ENCODE data around the gene BBS9. TPM values are rescaled to one million over a fixed set of nuclear protein-coding genes. Genes with fewer than 3 reads are reported as not detected.

The BBS9 gene
- total RNA-seq, 2 donors from 2014 or later, result 14.2 to 23.6 TPM

DNA sequence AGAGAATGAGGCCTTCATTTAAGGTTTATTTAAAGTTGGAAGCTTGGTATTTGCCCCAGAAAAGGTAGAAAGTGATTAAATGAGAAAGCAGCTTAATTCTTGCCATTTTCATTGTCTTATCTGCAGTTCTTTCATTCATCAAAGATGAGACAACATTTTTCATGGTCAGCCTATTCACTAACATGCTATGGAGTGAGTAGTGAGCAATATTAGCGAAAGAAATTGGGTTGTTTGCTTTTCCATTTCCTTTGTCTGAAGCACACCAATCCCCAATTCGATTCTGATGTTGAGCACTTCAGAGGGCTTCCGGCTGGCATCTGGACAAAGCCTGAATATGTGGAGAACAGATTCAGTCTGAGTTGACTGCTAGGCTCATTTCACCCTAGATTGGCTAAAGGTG is 317.2 kb downstream of the BBS9 start:
- ATAC-seq (no peak), DNase-seq (no peak)
- H3K36me3 ChIP-seq (replicated peaks in 1 of 2; ENCODE audit: insufficient read depth in 1 of 2, low read depth in 2 of 2), result no peaks in the 10 kb centered on the region
- H3K9me3 ChIP-seq, result no peaks in the 10 kb centered on the region
- H3K27ac ChIP-seq, result no peak overlapping the region
- 76% methylated on average over 3 of the region's 3 CpGs for WGBS, 2 donors
- intact Hi-C loops (cut with DNase I), result no loop called here
- H3K4me3 ChIP-seq, result no peak overlapping the region
- no peaks in the 10 kb centered on the region for H3K4me1 ChIP-seq
- H3K27me3 ChIP-seq, result no peaks in the 10 kb centered on the region
- TF ChIP-seq, protein P1, sequence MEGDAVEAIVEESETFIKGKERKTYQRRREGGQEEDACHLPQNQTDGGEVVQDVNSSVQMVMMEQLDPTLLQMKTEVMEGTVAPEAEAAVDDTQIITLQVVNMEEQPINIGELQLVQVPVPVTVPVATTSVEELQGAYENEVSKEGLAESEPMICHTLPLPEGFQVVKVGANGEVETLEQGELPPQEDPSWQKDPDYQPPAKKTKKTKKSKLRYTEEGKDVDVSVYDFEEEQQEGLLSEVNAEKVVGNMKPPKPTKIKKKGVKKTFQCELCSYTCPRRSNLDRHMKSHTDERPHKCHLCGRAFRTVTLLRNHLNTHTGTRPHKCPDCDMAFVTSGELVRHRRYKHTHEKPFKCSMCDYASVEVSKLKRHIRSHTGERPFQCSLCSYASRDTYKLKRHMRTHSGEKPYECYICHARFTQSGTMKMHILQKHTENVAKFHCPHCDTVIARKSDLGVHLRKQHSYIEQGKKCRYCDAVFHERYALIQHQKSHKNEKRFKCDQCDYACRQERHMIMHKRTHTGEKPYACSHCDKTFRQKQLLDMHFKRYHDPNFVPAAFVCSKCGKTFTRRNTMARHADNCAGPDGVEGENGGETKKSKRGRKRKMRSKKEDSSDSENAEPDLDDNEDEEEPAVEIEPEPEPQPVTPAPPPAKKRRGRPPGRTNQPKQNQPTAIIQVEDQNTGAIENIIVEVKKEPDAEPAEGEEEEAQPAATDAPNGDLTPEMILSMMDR (IDR thresholded peaks at IDR 0.05), result no peak
- no peak for TF ChIP-seq POLR2A (IDR thresholded peaks at IDR 0.05)

GRCh38 chr7:33448035-33448434 is 318.7 kb downstream of the BBS9 start:
- Histone ChIP-seq H3K27ac (no peak overlapping the region), H3K4me1 (no peaks in the 10 kb centered on the region), H3K27me3 (no peaks in the 10 kb centered on the region), H3K36me3 (replicated peaks in 1 of 2; ENCODE audit: insufficient read depth in 1 of 2, low read depth in 2 of 2) (no peaks in the 10 kb centered on the region), H3K9me3 (no peaks in the 10 kb centered on the region), H3K4me3 (no peak overlapping the region)
- TF ChIP-seq, protein P1 (IDR thresholded peaks at IDR 0.05), result no peak
- TF ChIP-seq POLR2A (IDR thresholded peaks at IDR 0.05), result no peak
- WGBS, 2 donors, result 60 to 70% methylated on average over 6 of the region's 6 CpGs
- ATAC-seq, result no peak
- intact Hi-C loops (cut with DNase I), result no loop called here
- DNase-seq, result no peak

GRCh38 chr7:33449847-33450246 is 320.5 kb downstream of the BBS9 start:
- Histone ChIP-seq H3K4me1 (no peaks in the 10 kb centered on the region), H3K36me3 (replicated peaks in 1 of 2; ENCODE audit: insufficient read depth in 1 of 2, low read depth in 2 of 2) (no peaks in the 10 kb centered on the region), H3K27me3 (no peaks in the 10 kb centered on the region), H3K27ac (no peak overlapping the region), H3K9me3 (no peaks in the 10 kb centered on the region), H3K4me3 (no peak overlapping the region)
- intact Hi-C loops (cut with DNase I), result no loop called here
- no peak for DNase-seq
- TF ChIP-seq POLR2A (IDR thresholded peaks at IDR 0.05), result no peak
- TF ChIP-seq, protein P1 (IDR thresholded peaks at IDR 0.05), result no peak
- 83% methylated on average over 5 of the region's 5 CpGs for WGBS, 2 donors
- no peak for ATAC-seq

DNA sequence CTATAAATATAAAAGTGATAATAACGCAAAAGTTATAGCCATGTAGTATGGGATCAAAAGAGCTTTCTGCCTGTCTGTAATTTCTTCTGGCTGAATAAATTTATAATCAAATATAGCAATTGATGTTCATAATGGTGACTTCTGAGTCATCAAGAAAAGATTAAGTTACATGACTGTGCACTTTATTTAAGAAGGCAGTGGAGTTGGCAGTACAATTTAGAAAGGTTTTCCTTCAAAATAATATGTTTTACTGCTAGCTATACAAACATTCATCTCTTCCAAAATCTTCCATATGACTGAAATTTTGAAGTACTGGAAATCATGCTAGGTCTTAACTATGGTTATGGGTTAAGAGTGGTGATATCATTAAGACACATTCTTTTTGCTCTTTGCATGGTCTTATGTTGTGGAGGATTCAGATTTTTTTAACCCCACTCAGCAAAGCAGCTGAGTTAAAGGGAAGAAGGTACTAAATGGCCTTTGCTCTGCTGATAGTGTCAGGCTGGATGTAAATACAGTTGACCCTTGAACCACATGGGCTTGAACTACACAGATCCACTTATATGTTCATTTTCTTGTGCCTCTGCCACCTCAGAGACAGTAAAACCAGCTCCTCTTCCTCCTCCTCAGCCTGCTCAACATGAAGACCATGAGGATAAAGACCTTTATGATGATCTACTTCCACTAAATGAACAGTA is 323.6 kb downstream of the BBS9 start:
- ATAC-seq (no peak), DNase-seq (no peak)
- Histone ChIP-seq H3K4me3 (no peak overlapping the region), H3K27ac (no peak overlapping the region), H3K27me3 (no peaks in the 10 kb centered on the region), H3K36me3 (replicated peaks in 1 of 2; ENCODE audit: insufficient read depth in 1 of 2, low read depth in 2 of 2) (no peaks in the 10 kb centered on the region), H3K4me1 (no peaks in the 10 kb centered on the region), H3K9me3 (no peaks in the 10 kb centered on the region)
- intact Hi-C loops (cut with DNase I), result no loop called here
- TF ChIP-seq POLR2A (IDR thresholded peaks at IDR 0.05), result no peak
- TF ChIP-seq, protein P1 (IDR thresholded peaks at IDR 0.05), result no peak
- WGBS, 2 donors, result 91 to 94% methylated on average over 1 of the region's 1 CpG

GRCh38 chr7:33457039-33457438 is 327.7 kb downstream of the BBS9 start:
- ATAC-seq, result no peak
- Histone ChIP-seq H3K36me3 (replicated peaks in 1 of 2; ENCODE audit: insufficient read depth in 1 of 2, low read depth in 2 of 2) (no peaks in the 10 kb centered on the region), H3K27ac (no peak overlapping the region), H3K4me3 (no peak overlapping the region), H3K9me3 (no peaks in the 10 kb centered on the region), H3K4me1 (no peaks in the 10 kb centered on the region), H3K27me3 (no peaks in the 10 kb centered on the region)
- DNase-seq, result no peak
- intact Hi-C loops (cut with DNase I), result no loop called here
- TF ChIP-seq POLR2A (IDR thresholded peaks at IDR 0.05), result no peak
- TF ChIP-seq, protein P1 (IDR thresholded peaks at IDR 0.05), result no peak
- WGBS, 2 donors, result 78 to 82% methylated on average over 6 of the region's 6 CpGs
